OCI-LY1 (cell line): Measurements from ENCODE around the gene STK11IP.

Source experiments
- H2AFZ ChIP-seq: fragments of 200-600 bp; sonication (generic), shearing (Covaris generic); 2 replicates; pipeline ENCODE4 v1.6.0; 2014; ENCODE audit warnings: antibody characterized with exemption, mild to moderate bottlenecking, low read length
- H3F3A ChIP-seq: fragments of 200-600 bp; sonication (generic), shearing (Covaris generic); 2 replicates; pipeline ENCODE4 v1.6.0; 2014; ENCODE audit warnings: mild to moderate bottlenecking, antibody characterized with exemption, low read length, moderate library complexity; ENCODE audit not compliant: insufficient read depth
- H3K27ac ChIP-seq: fragments of 200-600 bp; sonication (generic); 2 replicates; pipeline ENCODE4 v1.5.1; 2014; ENCODE audit warnings: low read length, mixed run types, mild to moderate bottlenecking, low read depth; ENCODE audit not compliant: poor library complexity, severe bottlenecking
- H3K27me3 ChIP-seq: fragments of 200-600 bp; sonication (generic); 2 replicates; pipeline ENCODE4 v1.6.0; 2014; ENCODE audit warnings: antibody characterized with exemption, mild to moderate bottlenecking, low read length, moderate library complexity; ENCODE audit not compliant: insufficient read depth
- H3K36me3 ChIP-seq: fragments of 200-600 bp; sonication (generic); 2 replicates; pipeline ENCODE4 v1.6.1; 2014; ENCODE audit warnings: mild to moderate bottlenecking, antibody characterized with exemption, low read length, moderate library complexity, mixed read lengths; ENCODE audit not compliant: insufficient read depth
- H3K4me1 ChIP-seq: fragments of 200-600 bp; sonication (generic); 2 replicates; pipeline ENCODE4 v1.5.1; 2014; ENCODE audit warnings: mild to moderate bottlenecking, low read length, moderate library complexity; ENCODE audit not compliant: insufficient read depth, severe bottlenecking
- H3K4me2 ChIP-seq: fragments of 200-600 bp; sonication (generic), shearing (Covaris generic); 2 replicates; pipeline ENCODE4 v1.6.1; 2014; ENCODE audit warnings: low read length
- H3K4me3 ChIP-seq: fragments of 200-600 bp; sonication (generic); 2 replicates; pipeline ENCODE4 v1.5.1; 2014; ENCODE audit warnings: low read length, low read depth, mild to moderate bottlenecking, mixed read lengths; ENCODE audit not compliant: poor library complexity, severe bottlenecking
- H3K79me2 ChIP-seq: fragments of 200-600 bp; shearing (Covaris generic); 2 replicates; pipeline ENCODE4 v1.6.1; 2016; ENCODE audit warnings: mixed run types, low read length, mixed read lengths; ENCODE audit not compliant: insufficient read depth
- H3K9ac ChIP-seq: fragments of 200-600 bp; sonication (generic), shearing (Covaris generic); 2 replicates; pipeline ENCODE4 v1.6.1; 2014; ENCODE audit warnings: mild to moderate bottlenecking, low read length, mixed read lengths
- H3K9me2 ChIP-seq: fragments of 200-600 bp; sonication (generic), shearing (Covaris generic); 2 replicates; pipeline ENCODE4 v1.6.1; 2014; ENCODE audit warnings: low read depth, mild to moderate bottlenecking, low read length, mixed read lengths
- H3K9me3 ChIP-seq: fragments of 200-600 bp; shearing (Covaris generic); 2 replicates; pipeline ENCODE4 v1.6.1; 2014; ENCODE audit warnings: low read length, mixed read lengths
- H4K20me1 ChIP-seq: fragments of 200-600 bp; sonication (generic), shearing (Covaris generic); 2 replicates; pipeline ENCODE4 v1.6.0; 2016; ENCODE audit warnings: mild to moderate bottlenecking, low read length; ENCODE audit not compliant: insufficient read depth
- CTCF ChIP-seq: fragments of 200-600 bp; sonication (generic), shearing (Covaris generic); IDR thresholded peaks from 2 replicates; pipeline ENCODE4 v1.5.1; 2017; ENCODE audit warnings: mild to moderate bottlenecking, antibody characterized with exemption, low read length, moderate library complexity, mixed read lengths
- EZH2 ChIP-seq: fragments of 200-600 bp; sonication (generic), shearing (Covaris generic); IDR thresholded peaks from 2 replicates; pipeline ENCODE4 v1.8.0; 2017; ENCODE audit warnings: borderline replicate concordance, mixed run types, mild to moderate bottlenecking, antibody characterized with exemption, low read length, moderate library complexity, mixed read lengths

Gene STK11IP

GRCh38 chr2:219658196-219658846 is 60.7 kb downstream of the STK11IP start:
- Histone ChIP-seq H3K36me3 (no peaks in the 10 kb centered on the region), H3K9me3 (no peaks in the 10 kb centered on the region), H3F3A (no peaks in the 10 kb centered on the region), H3K27me3 (no peaks in the 10 kb centered on the region), H3K9ac (no peak overlapping the region), H3K27ac (no peak overlapping the region), H3K4me1 (no peaks in the 10 kb centered on the region), H3K79me2 (no peaks in the 10 kb centered on the region), H2AFZ (no peak overlapping the region), H4K20me1 (no peaks in the 10 kb centered on the region), H3K4me2 (no peak overlapping the region), H3K4me3 (no peak overlapping the region), H3K9me2 (no peaks in the 10 kb centered on the region)
- TF ChIP-seq EZH2 (no peak), CTCF (no peak)

GRCh38 chr2:219658874-219659273 is 61.2 kb downstream of the STK11IP start:
- no peak overlapping the region for H3K27ac ChIP-seq
- H3K9me3 ChIP-seq, result no peaks in the 10 kb centered on the region
- H3K4me1 ChIP-seq, result no peaks in the 10 kb centered on the region

GRCh38 chr2:219661197-219661954 is 63.7 kb downstream of the STK11IP start:
- H3K79me2 ChIP-seq, result no peaks in the 10 kb centered on the region
- no peaks in the 10 kb centered on the region for H3F3A ChIP-seq
- no peak overlapping the region for H3K9ac ChIP-seq
- H3K4me3 ChIP-seq, result no peak overlapping the region
- no peaks in the 10 kb centered on the region for H3K9me2 ChIP-seq
- H3K4me2 ChIP-seq, result no peak overlapping the region
- H3K9me3 ChIP-seq, result no peaks in the 10 kb centered on the region
- no peaks in the 10 kb centered on the region for H3K4me1 ChIP-seq
- no peak overlapping the region for H3K27ac ChIP-seq
- H3K27me3 ChIP-seq, result no peaks in the 10 kb centered on the region
- TF ChIP-seq EZH2, result no peak
- TF ChIP-seq CTCF, result no peak
- no peaks in the 10 kb centered on the region for H4K20me1 ChIP-seq
- no peaks in the 10 kb centered on the region for H3K36me3 ChIP-seq
- H2AFZ ChIP-seq, result no peak overlapping the region

More at GRCh38 chr2:219658874-219659273, 61.2 kb downstream of the STK11IP start:
- Histone ChIP-seq H3K4me2 (no peak overlapping the region), H3K79me2 (no peaks in the 10 kb centered on the region), H3F3A (no peaks in the 10 kb centered on the region), H2AFZ (no peak overlapping the region), H3K27me3 (no peaks in the 10 kb centered on the region), H3K9me2 (no peaks in the 10 kb centered on the region), H4K20me1 (no peaks in the 10 kb centered on the region), H3K9ac (no peak overlapping the region), H3K36me3 (no peaks in the 10 kb centered on the region), H3K4me3 (no peak overlapping the region)
- TF ChIP-seq CTCF (no peak), EZH2 (no peak)
